MV-4-11 (cell line): ENCODE measurements around the gene DOCK2.
"Not testable (repeated sequence)": the region's sequence is repeated elsewhere in the genome, so short reads cannot be mapped to it uniquely, and the experiment has no call there.

Experiments used
- DNase-seq: peaks from one replicate; lab custom pipeline; 2025; lab: John Stamatoyannopoulos, UW

DOCK2 gene

DNA sequence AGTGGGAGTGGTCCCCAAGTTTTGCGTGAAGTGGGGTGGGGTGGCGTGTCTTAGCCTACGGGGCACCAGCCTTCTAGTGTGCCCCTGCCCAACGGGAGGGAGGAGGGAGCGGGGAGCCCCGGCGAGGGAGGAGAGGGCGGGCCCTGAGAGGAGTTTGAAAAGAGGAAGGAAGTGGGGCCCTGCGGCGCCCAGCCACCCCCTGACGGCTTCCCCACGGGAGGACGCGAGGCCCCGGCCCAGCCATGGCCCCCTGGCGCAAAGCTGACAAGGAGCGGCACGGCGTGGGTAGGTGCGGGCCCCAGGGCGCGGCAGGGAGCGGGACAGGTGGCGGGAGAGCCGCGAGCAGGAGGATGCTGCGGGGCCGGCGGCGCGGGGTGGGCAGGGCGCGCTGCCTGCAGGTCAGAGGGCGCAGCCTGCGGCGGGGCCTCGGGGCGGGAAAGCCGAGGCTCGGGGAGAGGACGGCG, at the start of gene DOCK2:
Gene DOCK2 (plus strand): TSS at position 191 of the 464 bp plus-strand sequence. CDS start 52 bp downstream, at position 243.
- DNase-seq: peak; percentile 76

- no peak for DNase-seq
These were observed 46.5 kb upstream of the DOCK2 start for GRCh38 chr5:169590602-169591001.

GRCh38 chr5:169591636-169592035, 45.4 kb upstream of the DOCK2 start:
- DNase-seq: no peak

- DNase-seq: no peak
These were observed 44.0 kb upstream of the DOCK2 start for GRCh38 chr5:169592937-169593650.

DNA sequence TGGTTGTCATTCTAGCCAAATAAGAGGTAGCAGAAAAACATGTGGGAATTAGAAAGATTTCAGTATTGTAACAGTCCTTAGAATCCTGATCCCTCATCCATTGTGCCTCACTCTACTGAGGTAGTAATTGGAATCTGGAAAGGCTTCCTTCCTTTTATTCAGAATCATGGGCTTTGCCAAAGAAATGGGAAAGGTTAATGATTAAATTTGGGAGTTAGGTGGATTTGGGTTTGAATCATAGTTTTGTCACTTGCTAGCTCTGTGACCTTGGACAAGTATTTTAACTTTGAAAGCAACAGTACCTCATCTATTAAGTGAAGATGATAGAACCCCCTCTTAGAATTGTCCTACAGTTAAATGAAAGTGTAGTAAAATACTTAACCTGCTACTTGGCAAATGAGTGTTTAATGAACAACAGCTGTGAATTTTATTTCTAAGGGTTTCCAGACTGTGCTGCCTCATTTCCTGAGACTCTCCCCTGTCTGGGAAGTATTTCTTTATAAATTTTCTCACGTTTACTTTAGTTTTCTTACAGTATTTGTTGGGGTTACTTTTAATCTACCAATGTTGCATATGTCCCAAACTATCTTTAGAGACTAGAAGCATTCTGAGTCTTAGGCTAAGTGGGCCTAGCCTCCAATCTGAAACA, 41.8 kb upstream of the DOCK2 start:
- DNase-seq: no peak

DNA sequence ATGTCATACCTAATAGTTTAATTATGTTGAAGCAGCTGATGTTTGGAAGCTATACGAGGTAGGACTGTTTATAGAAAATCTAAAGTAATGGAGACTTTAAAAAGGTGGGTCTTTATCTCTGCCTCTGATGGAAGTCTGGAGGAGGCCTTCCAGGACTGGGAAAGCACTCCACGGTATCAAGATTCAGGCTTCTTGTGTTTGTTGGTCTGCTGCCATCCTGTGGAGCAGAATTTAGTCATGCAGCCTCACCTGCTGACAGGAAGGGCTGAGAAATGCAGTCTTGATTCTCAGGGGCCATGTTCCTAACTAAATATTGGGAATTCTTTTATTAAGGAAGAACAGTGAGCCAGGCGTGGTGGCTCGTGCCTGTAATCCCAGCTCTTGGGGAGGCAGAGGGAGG, 37.6 kb upstream of the DOCK2 start:
- no peak for DNase-seq

- DNase-seq: no peak
These were observed 34.5 kb upstream of the DOCK2 start for GRCh38 chr5:169602535-169602934.

DNA sequence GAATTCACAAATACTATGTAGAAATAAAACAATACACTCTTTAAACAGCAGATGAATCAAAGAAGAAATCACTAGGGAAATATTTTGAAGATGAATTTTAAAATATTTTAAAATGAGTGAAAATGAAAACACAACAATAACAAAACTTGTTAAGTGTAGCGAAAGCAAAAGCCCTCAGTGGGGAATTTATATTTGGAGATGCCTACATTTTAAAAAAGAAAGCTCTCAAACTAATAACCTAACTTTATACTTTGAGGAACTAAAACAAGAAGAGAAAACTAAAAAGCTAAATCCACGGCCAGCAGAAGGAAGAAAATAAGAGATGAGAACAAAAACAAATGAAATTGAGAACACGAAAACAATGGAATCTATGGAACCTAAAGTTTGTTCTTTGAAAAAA, 30.8 kb upstream of the DOCK2 start:
- no peak for DNase-seq

DNA sequence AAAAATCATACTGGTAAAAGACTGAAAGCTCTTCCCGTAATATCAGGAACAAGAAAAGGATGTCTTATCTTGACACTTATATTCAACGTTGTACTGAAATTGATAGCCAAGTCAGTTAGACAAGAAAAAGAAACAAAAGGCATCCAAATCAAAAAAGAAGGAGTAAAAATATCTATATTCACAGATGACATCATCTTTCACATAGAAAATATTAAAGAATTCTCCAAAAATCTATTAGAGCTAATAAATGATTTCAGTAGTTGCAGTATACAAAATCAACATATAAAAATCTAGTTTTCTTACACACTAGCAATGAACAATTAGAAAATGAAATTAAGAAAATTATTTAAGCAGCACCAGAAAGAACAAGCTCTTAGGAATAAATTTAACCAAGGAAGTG, 29.2 kb upstream of the DOCK2 start:
- DNase-seq: no peak

GRCh38 chr5:169609716-169610115, 27.4 kb upstream of the DOCK2 start:
- DNase-seq: no peak

DNA sequence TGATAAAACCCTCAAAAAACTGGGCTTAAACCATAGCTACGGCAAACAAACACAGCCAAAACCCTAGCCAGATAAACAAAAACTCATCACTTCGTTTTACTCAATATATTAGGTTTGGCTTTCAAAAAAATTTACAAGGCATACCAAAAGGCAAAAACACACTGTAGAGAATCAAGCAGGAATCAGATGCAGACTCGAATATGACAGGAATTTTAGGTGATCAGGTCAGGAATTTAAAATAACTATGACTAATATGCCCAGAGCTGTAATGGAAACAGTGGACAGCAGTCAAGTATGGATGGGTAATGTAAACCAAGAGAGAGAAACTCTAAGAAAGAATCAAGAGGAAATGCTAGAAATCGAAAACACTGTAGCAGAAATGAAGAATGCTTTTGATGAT, 26.5 kb upstream of the DOCK2 start:
- DNase-seq: no peak

DNA sequence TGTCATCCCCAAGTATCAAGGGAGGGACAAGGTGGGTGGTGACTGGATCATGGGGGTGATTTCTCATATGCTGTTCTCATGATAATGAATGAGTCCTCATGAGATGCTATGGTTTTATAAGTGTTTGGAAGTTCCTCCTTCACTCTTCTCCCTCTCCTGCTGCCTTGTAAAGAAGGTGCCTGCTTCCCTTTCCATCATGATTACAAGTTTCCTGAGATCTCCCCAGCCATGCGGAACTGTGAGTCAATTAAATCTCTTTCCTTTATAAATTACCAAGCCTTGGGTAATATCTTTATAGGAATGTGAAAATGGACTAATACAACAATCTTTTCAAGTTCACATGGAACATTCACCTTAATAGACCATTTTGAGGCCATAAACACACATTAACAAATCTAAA, 21.5 kb upstream of the DOCK2 start:
- DNase-seq: no peak

DNA sequence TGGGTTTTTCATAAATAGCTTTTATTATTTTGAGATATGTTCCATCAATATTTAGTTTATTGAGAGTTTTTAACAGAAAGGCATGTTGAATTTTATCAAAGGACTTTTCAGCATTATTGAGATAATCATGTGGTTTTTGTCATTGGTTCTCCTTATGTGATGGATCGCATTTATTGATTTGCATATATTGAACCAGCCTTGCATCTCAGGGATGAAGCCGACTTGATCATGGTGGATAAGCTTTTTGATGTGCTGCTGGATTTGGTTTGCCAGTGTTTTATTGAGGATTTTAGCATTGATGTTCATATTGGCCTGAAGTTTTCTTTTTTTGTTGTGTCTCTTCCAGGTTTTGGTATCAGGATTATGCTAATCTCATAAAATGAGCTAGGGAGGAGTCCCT, 12.8 kb upstream of the DOCK2 start:
- not testable (repeated sequence) for DNase-seq

GRCh38 chr5:169626779-169627178, 10.3 kb upstream of the DOCK2 start:
- no peak for DNase-seq

- no peak for DNase-seq
These were observed 9.5 kb upstream of the DOCK2 start for GRCh38 chr5:169627551-169627950.

- no peak for DNase-seq
These were observed 8.2 kb upstream of the DOCK2 start for GRCh38 chr5:169628892-169629291.

DNA sequence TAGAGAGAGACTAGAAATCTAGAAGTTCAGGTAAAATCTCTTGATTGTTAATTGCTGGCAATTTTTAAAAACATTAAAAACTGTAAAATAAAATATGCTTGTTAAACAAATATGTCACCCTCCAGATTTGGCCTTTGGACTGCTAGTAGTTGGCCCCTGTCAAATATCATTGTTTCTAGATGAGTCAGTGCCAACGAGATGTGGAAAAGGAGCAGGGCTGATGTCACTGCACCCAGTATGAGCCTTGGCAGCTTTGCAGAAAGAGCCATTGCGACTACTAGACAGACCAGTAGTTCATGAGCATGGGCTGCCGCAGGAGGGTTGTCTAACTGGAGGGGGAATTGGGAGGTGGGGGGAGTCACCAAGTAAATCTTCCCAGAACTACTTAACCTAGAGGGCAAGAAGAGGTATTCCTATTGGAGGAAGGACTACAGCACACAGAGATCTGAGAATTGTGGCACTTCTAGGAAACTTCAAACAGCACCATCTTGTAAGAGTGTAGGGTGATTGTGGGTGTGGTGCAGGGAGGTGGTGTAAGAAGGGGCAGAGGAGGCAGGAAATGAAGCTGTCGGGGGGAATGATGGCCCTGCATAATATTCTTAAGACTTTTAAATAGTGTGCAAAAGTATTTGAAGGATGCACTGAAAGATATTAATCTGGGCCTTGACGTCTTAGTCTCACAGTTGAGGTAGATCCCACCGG, 7.1 kb upstream of the DOCK2 start:
- DNase-seq: no peak

- no peak for DNase-seq
These were observed 5.7 kb upstream of the DOCK2 start for GRCh38 chr5:169631360-169631759.

DNA sequence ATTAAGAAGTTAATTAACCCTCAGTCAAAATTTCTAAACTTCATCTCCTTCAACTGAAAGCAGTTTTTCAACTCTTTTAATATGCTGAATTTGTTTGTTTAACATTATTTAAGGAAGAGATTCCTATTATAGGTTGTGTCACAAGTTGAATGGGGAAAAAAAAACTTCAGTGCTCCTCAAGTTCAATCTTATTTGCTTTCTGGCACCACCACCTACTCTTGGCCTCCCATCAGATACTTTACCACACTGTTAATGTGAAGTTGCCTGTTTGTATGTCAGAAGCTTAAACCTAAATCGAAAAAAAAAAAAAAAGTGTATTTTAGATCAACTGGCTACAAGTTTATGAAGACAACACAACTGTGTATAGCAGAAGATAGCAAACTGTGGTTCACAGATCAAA, 4.1 kb upstream of the DOCK2 start:
- DNase-seq: no peak

DNA sequence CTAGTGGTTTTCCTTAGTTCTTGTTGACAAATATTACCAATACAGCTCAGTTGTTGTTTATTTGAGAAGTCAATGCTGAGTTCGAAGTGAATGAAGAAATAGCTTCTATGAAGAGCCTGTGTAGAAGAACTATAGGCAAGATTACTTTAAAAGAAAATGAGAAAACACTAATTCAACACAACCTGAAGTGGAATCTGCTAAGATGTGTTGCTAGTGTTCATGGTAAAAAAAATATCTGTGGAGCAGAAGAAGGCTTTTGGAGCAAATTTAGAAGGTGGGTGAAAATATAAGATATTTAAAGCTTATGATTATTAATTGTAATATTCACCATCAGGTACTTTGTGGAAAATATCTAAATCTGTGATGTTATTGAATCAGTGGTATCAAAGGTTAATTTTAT, 2.5 kb upstream of the DOCK2 start:
- no peak for DNase-seq

DNA sequence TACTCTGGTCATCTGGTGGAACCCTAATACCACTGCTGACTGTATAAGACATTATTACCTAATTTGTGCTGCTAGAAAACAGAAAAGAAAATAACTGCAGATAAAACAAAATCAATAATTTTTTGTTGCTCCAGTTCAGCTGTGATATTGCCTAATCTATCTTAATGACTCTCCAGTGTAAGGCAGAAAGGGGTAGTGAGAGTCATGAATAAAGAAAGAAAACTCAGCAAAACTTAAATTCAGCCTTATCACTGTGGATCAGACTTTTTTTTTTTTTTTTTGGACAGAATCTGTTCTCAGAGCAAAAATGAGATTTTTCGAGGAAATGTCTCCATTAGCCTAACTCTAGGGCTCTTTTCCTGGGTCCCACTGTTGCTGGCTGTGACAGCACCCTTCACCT, 1.1 kb upstream of the DOCK2 start:
- DNase-seq: peak; percentile 82

DNA sequence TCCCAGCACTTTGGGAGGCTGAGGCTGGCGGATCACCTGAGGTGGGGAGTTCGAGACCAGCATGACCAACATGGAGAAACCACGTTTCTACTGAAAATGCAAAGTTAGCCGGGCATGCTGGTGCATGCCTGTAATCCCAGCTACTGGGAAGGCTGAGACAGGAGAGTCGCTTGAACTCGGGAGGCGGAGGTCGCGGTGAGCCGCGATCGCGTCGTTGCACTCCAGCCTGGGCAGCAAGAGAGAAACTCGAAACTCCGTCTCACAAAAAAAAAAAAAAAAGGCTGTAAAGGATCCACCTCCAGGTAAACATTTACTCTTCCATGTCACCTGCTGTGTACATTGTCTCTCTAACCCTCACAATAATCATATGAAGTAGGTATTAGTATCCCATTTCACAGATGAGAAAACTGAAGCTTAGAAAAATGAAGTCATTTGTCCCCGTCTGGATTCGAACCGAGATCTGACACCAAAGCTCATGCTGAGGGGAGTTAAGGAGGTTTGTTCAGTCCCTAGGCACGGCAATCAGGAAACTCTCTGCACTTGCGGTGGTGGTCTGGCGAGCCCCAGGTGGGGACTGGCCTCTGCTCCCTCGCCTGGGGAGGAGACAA, 494 bp upstream of the DOCK2 start:
- DNase-seq: peak; percentile 71
